GM03348 (cell line): ENCODE measurements around the gene CELSR2.
"Not testable (repeated sequence)": the region's sequence is repeated elsewhere in the genome, so short reads cannot be mapped to it uniquely, and the experiment has no call there.

Source experiments
- DNase-seq: peaks from one replicate; pipeline ENCODE4 v3.0.0; 2012; ENCODE audit warnings: low spot score

Gene CELSR2, protein sequence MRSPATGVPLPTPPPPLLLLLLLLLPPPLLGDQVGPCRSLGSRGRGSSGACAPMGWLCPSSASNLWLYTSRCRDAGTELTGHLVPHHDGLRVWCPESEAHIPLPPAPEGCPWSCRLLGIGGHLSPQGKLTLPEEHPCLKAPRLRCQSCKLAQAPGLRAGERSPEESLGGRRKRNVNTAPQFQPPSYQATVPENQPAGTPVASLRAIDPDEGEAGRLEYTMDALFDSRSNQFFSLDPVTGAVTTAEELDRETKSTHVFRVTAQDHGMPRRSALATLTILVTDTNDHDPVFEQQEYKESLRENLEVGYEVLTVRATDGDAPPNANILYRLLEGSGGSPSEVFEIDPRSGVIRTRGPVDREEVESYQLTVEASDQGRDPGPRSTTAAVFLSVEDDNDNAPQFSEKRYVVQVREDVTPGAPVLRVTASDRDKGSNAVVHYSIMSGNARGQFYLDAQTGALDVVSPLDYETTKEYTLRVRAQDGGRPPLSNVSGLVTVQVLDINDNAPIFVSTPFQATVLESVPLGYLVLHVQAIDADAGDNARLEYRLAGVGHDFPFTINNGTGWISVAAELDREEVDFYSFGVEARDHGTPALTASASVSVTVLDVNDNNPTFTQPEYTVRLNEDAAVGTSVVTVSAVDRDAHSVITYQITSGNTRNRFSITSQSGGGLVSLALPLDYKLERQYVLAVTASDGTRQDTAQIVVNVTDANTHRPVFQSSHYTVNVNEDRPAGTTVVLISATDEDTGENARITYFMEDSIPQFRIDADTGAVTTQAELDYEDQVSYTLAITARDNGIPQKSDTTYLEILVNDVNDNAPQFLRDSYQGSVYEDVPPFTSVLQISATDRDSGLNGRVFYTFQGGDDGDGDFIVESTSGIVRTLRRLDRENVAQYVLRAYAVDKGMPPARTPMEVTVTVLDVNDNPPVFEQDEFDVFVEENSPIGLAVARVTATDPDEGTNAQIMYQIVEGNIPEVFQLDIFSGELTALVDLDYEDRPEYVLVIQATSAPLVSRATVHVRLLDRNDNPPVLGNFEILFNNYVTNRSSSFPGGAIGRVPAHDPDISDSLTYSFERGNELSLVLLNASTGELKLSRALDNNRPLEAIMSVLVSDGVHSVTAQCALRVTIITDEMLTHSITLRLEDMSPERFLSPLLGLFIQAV (N-terminal part only)

DNA sequence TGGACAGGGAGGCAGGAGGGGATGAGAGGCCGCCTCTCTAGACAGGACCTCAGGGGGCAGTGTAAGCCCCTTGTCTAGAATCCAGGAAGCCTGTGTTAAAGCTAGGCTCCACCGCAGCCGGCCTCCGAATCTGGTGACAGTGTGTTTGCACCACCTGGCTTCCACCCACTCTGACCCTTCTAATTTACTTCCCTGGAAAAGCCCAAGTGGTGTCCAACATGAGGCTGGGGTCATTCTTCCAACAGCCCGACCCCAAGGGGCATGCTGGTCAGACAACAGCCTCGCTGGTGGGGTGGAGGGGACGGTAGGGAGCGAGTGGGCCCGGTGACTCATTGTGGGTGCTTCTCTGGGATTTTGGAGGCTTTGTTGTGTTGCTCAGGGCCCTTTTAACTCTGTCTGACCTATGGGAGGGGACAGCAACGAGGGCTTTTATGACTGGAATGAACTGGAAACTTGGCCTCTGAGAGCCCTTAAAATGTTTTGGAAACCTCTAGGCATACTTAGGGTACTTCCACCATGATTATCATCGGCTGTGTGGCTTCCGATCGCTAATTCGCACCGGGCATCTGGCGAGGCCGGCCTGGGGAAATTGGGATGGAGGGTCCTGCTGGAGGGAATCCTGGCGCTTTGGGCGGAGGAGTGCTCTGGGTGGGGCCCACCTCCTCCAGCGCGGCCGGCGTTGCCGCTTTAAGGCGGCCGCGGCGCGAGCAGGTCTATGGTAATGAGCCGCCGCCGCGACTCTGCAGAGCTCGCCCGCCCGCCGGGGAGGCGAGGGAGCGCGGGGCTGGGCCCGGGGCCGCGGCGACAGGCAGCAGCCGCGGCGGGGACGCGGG lies at the start of gene CELSR2:
Gene CELSR2 (plus strand): TSS at position 743 of the 833 bp plus-strand sequence. CDS start 541 bp downstream, outside the sequence.
- DNase-seq: peak; percentile 88

DNA sequence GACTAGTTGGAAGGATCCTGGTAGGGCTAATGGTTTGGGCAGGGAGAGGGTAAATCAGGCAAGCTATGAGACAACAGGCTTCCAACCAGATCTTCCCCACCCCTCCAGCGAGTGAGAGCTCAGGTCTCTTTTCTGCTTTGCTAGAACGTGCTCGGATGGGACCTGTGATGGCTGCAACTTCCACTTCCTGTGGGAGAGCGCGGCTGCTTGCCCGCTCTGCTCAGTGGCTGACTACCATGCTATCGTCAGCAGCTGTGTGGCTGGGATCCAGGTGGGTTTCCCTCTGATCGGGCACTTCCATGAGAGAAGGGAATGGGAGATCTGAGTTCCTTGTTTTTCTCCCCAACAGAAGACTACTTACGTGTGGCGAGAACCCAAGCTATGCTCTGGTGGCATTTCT lies 49.6 kb upstream of the CELSR2 start:
- DNase-seq: no peak

DNA sequence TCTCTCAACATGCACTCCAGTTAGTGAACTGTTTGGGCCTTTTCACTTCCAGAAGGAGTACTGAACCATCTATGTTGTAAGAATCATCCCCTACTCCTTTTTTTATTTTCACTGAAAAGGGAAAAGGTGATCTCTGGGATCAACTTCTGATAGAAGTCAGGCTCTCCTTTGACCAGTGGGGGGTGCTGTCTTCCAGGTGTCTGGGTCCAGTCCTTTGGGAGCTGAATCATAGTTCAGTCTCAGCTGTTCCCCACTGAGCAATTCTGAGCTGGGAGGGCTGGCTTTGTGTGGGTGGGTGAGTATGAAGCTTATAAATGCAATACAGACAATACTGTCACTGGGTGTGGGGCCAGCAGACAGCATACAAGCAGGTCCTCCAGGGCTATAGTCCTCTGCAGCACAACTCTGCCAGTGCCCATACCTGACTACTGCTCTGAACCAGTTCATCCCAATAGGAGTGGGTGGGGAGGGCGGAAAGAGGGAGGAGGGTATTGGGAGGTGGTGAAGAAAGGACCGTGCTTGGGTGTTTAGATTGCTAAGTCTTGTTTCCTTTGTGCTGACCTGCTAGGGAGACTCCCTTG lies 48.1 kb upstream of the CELSR2 start:
- peak; percentile 91 for DNase-seq

DNA sequence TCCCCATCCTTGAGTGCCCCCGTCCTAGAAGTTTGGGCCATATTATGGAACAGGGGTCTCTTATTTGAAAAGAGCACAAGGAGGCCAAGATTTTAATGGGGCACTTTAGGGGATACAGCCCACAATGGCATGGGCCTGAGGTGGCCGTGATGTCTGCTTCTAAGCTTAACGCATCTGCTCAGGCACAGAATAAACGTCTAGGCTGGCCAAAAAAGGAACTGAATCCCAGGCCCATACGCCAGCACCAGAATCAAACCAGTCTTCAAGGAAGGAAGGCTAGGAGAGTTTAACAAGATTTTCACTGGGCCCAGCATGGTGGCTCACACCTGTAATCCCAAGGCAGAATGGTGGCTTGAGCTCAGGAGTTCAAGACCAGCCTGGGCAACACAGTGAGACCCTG lies 44.9 kb upstream of the CELSR2 start:
- DNase-seq: no peak

DNA sequence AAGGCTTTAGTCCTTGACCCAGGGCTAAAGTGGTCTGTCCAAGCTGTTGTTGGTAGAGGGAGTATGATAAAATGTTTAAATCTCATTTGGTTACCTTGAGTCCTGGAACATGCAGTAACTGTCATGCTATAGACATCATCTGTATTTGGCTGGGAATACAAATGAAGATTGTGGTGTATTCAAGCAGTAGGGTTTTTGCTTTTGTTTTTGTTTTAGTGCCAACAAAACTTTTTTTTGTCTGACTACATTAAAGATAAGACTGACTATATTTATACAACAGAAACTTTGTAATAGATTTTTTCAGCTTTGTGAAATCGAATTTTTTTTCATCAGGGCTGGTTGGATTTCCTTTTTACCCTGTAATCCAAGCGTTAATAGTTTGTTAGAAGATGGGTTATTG lies 43.0 kb upstream of the CELSR2 start:
- no peak for DNase-seq

DNA sequence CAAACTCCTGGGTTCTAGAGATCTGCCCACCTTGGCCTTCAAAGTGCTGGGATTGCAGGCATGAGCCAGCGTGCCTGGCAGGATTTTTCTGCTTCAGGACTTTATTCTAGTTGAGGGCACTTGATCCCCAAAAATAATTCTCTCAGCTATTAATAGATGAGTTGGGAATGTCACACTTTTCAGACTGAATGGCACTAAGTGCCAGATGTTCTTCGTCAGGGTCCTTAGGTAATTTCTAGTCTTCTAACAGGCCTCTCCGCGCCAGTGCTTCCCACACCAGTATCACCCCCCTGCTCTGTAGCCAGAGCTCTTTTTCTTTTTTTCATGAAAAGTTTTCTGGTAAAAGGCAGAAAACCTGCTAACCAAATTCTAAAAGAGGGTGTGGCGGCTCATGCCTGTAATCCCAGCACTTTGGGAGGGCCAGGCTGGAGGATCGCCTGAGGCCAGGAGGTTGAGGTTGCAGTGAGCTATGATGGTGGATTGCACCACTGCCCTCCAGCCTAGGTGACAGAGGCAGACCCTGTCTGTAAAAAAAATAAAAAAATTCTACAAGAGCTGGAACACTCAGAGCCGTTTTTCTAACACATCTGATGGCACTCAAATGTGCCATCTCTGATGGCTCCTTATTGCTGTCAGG lies 41.8 kb upstream of the CELSR2 start:
- no peak for DNase-seq

DNA sequence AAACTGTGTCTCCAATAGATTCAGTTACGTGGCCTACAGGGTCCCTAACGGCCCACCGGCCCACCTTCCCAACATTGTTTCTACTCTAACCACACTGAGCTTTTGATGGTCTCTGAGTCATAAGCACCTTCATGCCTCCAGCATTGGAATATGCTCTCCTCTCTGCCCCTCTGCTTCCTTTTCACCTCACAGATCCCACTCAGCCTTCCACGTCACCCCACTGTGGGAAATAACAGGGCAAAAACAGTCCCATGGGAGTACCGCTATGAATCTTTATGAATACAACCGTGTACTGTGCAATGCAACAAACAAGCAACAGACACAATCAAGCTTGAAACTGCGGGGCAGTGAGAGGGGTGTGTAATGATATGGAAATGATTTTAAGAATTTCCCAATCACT lies 40.9 kb upstream of the CELSR2 start:
- DNase-seq: no peak

DNA sequence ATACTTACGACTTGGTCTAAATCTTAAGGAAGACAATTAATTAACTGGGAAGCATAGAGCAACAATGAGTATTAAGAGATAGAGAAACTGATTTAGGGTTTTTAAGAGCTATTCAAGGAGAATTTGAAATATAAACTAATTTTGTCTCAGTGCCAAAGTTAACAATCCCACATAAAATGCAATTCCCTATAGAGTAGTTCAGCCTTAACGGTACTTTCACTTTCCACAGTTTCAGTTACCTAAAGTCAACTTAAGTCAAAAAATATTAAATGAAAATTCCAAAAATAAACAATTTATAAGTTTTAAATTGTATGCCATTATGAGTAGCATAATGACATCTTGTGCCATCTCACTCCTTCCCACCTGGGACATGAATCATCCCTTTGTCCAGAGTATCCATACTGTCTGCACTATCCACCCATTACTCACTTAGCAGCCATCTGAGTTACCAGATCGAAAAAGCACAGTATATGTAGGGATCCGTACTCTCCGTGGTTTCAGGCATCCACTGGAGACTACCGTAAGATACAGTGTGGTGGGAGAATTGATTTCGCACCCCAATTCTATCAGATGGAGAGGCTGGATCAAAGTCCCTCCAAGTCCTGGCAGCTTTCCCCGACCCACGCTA lies 40.4 kb upstream of the CELSR2 start:
- no peak for DNase-seq

DNA sequence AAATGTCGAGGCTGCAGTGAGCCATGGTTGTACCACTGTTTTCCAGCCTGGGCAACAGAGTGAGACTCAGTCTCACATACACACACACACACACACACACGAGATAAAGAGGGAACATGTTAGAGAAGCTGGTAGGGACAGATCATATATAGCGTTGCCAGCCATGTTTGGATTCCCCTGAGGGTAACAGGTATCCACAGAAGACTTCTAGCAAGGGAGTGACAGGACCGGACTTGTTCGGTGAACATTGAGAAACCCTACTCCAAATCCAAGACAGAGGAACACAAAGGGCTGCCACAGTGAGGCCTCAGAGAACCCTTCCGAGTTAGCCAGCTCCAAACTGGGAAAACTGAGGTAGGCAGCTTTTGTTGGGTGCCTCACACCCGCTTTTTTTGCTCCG lies 39.3 kb upstream of the CELSR2 start:
- no peak for DNase-seq

DNA sequence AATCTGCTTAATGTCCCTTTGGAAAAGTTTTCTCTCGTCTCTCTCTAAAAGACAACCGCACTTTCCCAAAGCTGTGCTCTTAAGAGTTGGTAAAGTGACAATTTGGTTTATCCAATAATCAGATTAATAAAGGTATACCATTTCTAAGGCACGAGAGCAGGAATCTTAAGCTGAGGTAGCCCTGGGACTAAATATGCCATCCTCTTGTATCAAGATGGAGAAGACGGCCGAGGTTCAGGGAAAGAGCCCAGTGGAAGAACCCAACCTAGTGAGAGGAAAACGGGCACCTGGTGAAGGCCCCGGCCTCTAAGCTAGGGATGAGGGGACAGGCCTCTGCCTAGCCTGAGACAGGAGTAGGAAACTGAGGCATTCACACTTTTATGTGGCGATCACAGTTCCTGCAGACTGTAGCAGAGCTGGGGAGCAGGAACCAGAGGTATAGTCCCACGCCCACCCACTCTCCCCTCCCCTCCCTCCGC lies 36.0 kb upstream of the CELSR2 start:
- DNase-seq: no peak

DNA sequence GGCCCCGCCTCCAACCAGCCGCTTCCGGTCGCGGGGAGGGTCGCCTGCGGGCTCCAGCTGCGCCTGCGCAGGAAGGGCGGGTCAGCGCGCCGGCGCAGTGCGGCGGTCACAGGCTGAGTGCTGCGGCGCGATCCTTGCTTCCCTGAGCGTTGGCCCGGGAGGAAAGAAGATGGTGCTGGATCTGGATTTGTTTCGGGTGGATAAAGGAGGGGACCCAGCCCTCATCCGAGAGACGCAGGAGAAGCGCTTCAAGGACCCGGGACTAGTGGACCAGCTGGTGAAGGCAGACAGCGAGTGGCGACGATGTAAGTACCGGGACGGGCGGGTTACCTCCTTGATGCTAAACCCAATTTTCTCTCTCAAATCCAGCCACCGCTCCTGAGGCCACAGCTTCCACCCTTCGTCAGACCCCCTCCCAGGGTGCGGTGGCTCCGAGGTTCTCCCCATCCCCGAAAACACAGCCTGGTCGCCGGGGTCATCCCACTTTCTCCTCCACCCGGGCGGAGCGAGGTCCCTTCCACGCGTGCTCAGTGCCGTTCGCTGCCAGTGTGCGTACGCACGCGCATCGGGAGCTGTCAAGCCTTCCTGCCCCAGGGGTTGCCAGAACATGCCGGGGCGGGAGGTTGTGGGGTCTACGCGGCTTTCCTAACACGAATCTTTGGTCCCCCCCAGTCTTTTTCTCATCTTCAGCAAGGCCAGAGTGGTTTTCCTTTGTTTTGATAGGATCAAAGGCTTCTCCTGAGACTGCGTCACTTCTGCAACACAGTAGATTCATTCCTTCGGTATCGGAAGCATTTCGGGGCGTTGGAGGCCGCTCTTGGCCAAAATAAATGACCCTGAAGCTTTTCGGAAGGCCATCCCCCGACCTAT lies 35.3 kb upstream of the CELSR2 start, which contains the start of gene SARS1:
Gene SARS1 (plus strand): TSS at position 95 of the 870 bp plus-strand sequence. CDS start 75 bp downstream, at position 170.
- DNase-seq: peak; percentile 98

DNA sequence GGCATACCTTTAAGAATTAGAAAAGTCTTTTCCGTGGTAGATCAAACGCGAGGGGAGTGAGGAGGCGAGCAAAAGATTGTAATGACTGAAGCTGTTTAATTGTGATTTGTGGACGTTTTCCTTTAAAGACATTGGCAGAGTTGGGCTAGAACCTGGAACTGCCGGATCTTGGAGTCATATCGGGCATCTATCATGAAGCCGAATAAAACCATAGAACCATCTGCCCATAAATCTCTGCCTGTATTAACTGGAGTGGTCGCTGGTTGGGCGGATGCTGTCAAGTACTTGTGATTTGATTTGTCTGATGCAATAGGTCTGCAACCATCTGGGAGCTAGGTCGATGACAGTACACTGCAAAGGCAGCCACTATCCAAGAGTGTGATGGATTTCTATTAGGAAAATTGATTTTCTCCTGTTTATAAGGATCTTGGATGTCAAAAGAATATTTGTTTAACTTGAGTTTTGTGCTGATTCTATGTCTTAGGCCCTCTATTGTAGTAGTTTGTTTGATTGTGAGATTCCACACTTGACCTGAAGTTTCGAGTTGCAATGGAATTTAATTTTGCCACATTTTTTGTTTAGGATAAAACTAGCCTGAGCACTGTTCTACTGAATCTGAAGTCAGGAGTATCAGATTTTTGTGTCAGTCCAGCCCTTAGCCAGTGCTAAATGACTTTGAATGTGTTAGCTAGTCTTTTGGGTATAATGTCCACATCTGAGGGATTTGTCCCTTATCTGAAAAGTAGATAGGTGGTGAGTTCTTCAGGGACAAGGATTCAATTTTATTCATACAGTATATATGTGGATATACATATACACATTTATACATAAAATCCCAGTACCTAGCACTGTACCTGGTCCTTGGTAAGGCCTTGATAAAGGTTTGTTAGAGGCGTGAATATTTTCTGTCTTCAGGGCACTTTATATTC lies 34.4 kb upstream of the CELSR2 start:
- DNase-seq: peak; percentile 82

DNA sequence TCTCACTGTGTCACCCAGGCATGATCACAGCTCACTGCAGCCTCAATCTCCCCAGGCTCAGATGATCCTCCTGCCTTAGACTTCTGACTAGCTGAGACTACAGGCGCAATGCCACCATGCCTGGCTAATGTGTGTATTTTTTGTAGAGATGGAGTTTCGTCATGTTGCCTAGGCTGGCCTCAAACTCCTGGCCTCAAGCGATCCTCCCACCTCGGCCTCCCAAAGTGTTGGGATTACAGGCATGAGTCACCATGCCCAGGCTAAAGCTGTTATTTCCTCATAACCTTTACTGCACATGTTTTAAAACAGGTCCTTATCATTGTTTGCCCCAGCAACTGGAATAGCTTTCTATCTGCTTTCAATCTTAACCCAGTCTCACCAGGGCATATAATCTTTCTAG lies 32.7 kb upstream of the CELSR2 start:
- DNase-seq: no peak

DNA sequence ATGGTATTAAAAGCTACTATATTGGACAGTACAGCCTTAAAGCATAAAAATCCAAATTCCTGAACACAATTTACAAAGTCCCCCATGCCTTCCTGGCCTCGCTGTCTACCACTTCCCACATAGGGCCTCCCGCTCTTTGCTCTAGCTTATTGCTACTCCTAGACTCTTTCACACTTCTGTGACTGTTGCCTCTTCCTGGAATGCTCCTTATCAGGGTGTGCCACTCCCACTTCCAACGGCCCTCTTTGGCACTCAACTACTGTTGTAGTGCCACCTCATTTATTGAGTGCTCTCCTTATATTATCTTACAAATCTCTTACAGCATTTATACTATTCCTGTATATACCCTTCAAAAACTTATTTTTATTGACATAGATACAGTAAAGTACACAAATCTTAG lies 30.8 kb upstream of the CELSR2 start:
- no peak for DNase-seq

DNA sequence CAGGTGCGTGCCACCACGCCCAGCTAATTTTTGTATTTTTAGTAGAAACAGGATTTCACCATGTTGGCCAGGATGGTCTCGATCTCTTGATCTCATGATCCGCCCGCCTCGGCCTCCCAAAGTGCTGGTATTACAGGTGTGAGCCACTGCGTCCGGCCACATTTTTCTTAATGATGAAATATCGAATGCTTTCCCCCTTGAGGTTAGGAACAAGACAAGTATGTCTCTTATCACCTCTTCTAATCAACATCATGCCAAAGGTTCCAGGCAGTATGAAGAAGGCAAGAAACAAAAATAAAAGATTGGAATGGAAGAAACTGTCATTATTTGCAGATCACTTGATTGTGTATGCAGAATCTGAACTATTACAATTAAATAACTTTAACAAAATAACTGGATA lies 28.1 kb upstream of the CELSR2 start:
- DNase-seq: not testable (repeated sequence)

DNA sequence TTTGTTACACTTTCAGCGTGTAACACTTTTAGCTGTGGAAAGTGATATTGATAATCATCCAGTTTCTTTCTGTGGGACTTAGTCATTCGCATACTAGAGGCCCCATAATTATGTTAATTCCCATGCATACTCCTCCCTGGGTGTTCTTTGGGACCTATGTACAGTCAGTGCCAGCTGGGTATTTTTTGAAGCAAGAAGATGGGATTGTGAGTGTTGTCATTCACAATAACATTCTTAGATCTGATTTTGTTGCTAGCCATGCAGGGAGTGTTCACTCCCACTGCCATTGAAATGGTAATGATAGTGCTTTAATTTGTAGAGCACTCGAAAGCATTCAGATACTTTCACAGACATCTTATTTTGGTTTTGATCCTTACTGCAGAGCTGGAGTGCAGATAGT lies 24.0 kb upstream of the CELSR2 start:
- DNase-seq: no peak

DNA sequence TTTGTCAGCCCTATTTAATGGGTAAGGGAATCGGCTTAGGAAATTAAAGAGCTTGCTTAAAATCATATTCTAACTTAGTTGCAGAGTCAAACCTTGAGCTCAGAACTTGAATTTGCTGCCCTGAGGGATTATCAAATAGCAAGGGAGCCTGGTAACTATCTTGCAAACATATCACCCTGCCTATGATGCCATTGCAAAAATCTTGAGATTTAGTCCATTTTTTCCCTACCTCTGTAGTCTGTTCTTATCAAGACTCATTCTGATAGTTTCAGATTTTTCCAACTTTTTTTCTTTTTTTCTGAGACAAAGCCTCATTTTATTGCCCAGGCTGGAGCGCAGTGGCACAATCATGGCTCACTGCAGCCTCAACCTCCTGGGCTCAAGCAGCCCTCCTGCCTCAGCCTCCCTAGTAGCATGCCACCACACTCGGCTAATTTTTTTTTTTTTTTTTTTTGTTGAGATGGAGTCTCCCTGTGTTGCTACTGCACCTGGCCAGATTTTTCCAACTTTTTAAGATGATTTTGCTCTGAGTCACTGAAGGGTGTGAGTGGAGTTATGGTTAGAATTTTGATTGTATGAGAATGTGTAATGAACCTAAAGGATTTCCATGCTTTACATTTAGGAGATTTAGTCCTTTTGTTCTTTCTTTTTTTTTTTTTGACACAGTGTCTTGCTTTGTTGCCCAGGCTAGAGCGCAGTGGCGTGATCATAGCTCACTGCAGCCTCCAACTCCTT lies 23.5 kb upstream of the CELSR2 start:
- no peak for DNase-seq
